Uterus (tissue), 2 donors: ENCODE measurements around the gene TMEM213.

Experiments used
- CTCF ChIP-seq, 4 experiments: fragments of 200-600 bp in 2 of 4; fragments of 450-650 bp in 2 of 4; sonication (generic) in 2 of 4; IDR thresholded peaks; one replicate each; pipeline ENCODE4 v1.5.1; 2016 to 2019; ENCODE audit warnings: antibody characterized with exemption in 4 of 4, mild to moderate bottlenecking in 2 of 4, moderate library complexity in 1 of 4
- POLR2A ChIP-seq, 2 donors: fragments of 450-650 bp; IDR thresholded peaks; one replicate each; pipeline ENCODE4 v1.6.1; 2016; ENCODE audit warnings: antibody characterized with exemption in 2 of 2, mild to moderate bottlenecking in 1 of 2, moderate library complexity in 1 of 2

- no peak for TF ChIP-seq CTCF (IDR thresholded peaks at IDR 0.05)
- no peak for TF ChIP-seq POLR2A (IDR thresholded peaks at IDR 0.05)
Measured at GRCh38 chr7:138749960-138750359, 47.8 kb upstream of the TMEM213 start.
